SU-DHL-6 (cell line): ENCODE data around the gene EPHB1.

ENCODE experiments used
- EZH2phosphoT487 ChIP-seq: fragments of 200-600 bp; sonication (generic), shearing (Covaris generic); conservative IDR thresholded peaks from 2 replicates; pipeline ENCODE4 v1.6.1; 2018; ENCODE audit warnings: mild to moderate bottlenecking, antibody characterized with exemption, low read length, moderate library complexity, mixed read lengths
- TF ChIP-seq, protein P1 (sequence below): fragments of 200-600 bp; sonication (generic); IDR thresholded peaks from one replicate; pipeline ENCODE4 v1.5.1; 2017; ENCODE audit warnings: antibody characterized with exemption, mild to moderate bottlenecking, low read length, moderate library complexity; ENCODE audit not compliant: insufficient read depth, poor library complexity, severe bottlenecking

DNA sequence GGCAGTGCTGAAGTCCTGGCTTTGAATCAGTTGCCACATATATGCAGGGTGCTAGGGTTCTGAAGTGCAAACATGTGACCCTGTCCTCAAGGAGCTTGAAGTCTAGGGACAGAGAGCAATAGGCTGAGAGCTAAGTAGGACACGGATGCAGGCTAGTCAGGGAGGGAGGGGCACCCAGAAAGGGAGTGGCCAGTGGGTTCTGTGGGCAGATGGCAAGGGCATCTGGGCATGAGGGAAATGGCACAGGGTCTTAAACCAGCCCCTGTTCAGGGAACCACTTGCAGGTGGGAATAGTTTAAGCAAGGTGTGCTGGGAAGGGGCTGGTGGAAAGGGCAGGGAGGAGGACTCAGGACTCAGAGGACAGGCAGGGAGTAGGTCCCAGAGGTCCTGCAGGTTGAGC lies 46.4 kb upstream of the EPHB1 start:
- TF ChIP-seq, protein P1, sequence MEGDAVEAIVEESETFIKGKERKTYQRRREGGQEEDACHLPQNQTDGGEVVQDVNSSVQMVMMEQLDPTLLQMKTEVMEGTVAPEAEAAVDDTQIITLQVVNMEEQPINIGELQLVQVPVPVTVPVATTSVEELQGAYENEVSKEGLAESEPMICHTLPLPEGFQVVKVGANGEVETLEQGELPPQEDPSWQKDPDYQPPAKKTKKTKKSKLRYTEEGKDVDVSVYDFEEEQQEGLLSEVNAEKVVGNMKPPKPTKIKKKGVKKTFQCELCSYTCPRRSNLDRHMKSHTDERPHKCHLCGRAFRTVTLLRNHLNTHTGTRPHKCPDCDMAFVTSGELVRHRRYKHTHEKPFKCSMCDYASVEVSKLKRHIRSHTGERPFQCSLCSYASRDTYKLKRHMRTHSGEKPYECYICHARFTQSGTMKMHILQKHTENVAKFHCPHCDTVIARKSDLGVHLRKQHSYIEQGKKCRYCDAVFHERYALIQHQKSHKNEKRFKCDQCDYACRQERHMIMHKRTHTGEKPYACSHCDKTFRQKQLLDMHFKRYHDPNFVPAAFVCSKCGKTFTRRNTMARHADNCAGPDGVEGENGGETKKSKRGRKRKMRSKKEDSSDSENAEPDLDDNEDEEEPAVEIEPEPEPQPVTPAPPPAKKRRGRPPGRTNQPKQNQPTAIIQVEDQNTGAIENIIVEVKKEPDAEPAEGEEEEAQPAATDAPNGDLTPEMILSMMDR = no peak
- TF ChIP-seq EZH2phosphoT487 = no peak
